ENCODE results near the gene NUDT3. TPM values are rescaled to one million over a fixed set of nuclear protein-coding genes. Genes with fewer than 3 reads are reported as not detected.

The NUDT3 gene
- polyA plus RNA-seq, 6 donors from 2014 or later = 12.6 to 15.5 (median 14.0) TPM

GRCh38 chr6:34240329-34241248, 151.9 kb downstream of the NUDT3 start:
- no peak for ATAC-seq (ENCODE audit: low read depth in 2 of 2)
- H3K36me3 Mint-ChIP-seq = peaks cover 0 to 4% of the 10 kb centered on the region in 2 donors
- no peaks in the 10 kb centered on the region for H3K9me3 Mint-ChIP-seq
- H3K27me3 Mint-ChIP-seq = no peaks in the 10 kb centered on the region
- peaks cover 28 to 59% (median 48%) of the 10 kb centered on the region in 3 donors for H3K4me1 Mint-ChIP-seq
- peak overlapping the region in 2 of 6 donors; percentile 11 to 89 for H3K27ac Mint-ChIP-seq
- DNase-seq = no peak
- peak overlapping the region in 1 of 8 donors; percentile 70 for H3K4me3 Mint-ChIP-seq

GRCh38 chr6:34239893-34240292, 152.6 kb downstream of the NUDT3 start:
- Mint-ChIP-seq H3K27me3 (no peaks in the 10 kb centered on the region), H3K27ac (peak overlapping the region in 2 of 6 donors; percentile 22 to 81), H3K4me1 (peaks cover 25 to 54% (median 41%) of the 10 kb centered on the region in 3 donors), H3K9me3 (no peaks in the 10 kb centered on the region), H3K36me3 (peaks cover 0 to 4% of the 10 kb centered on the region in 2 donors), H3K4me3 (peak overlapping the region in 1 of 8 donors; percentile 70)
- DNase-seq = no peak
- no peak for ATAC-seq (ENCODE audit: low read depth in 2 of 2)

- peak overlapping the region in 3 of 6 donors; percentile 22 to 92 (median 81) for H3K27ac Mint-ChIP-seq
- H3K36me3 Mint-ChIP-seq = peaks cover 0 to 4% of the 10 kb centered on the region in 2 donors
- no peaks in the 10 kb centered on the region for H3K27me3 Mint-ChIP-seq
- H3K4me3 Mint-ChIP-seq = peak overlapping the region in 6 of 8 donors; percentile 24 to 89 (median 62)
- no peak for ATAC-seq (ENCODE audit: low read depth in 2 of 2)
- no peak for DNase-seq
- peaks cover 25 to 55% (median 42%) of the 10 kb centered on the region in 3 donors for H3K4me1 Mint-ChIP-seq
- no peaks in the 10 kb centered on the region for H3K9me3 Mint-ChIP-seq
Measured at GRCh38 chr6:34239500-34239825, 153.0 kb downstream of the NUDT3 start.

- peaks cover 0 to 4% of the 10 kb centered on the region in 2 donors for H3K36me3 Mint-ChIP-seq
- H3K27me3 Mint-ChIP-seq = no peaks in the 10 kb centered on the region
- ATAC-seq (ENCODE audit: low read depth in 2 of 2) (no peak), DNase-seq (no peak)
- H3K4me3 Mint-ChIP-seq = peak overlapping the region; percentile 60 to 91 (median 82)
- peak overlapping the region in 5 of 6 donors; percentile 24 to 92 (median 83) for H3K27ac Mint-ChIP-seq
- H3K4me1 Mint-ChIP-seq = peaks cover 25 to 60% (median 46%) of the 10 kb centered on the region in 3 donors
- H3K9me3 Mint-ChIP-seq = no peaks in the 10 kb centered on the region
Measured at GRCh38 chr6:34238585-34239499, 153.6 kb downstream of the NUDT3 start.

- Mint-ChIP-seq H3K4me3 (peak overlapping the region; percentile 70 to 93 (median 84)), H3K9me3 (no peaks in the 10 kb centered on the region), H3K4me1 (peaks cover 25 to 60% (median 40%) of the 10 kb centered on the region in 3 donors), H3K27ac (peak overlapping the region; percentile 53 to 96 (median 82)), H3K36me3 (peaks cover 0 to 4% of the 10 kb centered on the region in 2 donors), H3K27me3 (no peaks in the 10 kb centered on the region)
- ATAC-seq (ENCODE audit: low read depth in 2 of 2) (peak; percentile 5 to 6), DNase-seq (peak; percentile 70)
Measured at GRCh38 chr6:34237722-34238584, 154.5 kb downstream of the NUDT3 start.

- ATAC-seq (ENCODE audit: low read depth in 2 of 2) = peak; percentile 3 to 4
Measured at GRCh38 chr6:34237316-34237721, 155.2 kb downstream of the NUDT3 start.

GRCh38 chr6:34236443-34237315, 155.8 kb downstream of the NUDT3 start, which contains the start of gene HMGA1:
Gene HMGA1, plus strand, starts transcription at chr6:34236873. Its CDS starts 3,908 bp downstream, at chr6:34240781.
- Mint-ChIP-seq H3K27me3 (no peaks in the 10 kb centered on the region), H3K4me1 (peaks cover 25 to 54% (median 34%) of the 10 kb centered on the region in 3 donors), H3K27ac (peak within 1 kb of the TSS; percentile 96 to 99 (median 98)), H3K9me3 (no peaks in the 10 kb centered on the region), H3K4me3 (peak within 1 kb of the TSS; percentile 87 to 96 (median 93)), H3K36me3 (peaks cover 0 to 4% of the 10 kb centered on the region in 2 donors)
- DNase-seq = peak; percentile 90
- ATAC-seq (ENCODE audit: low read depth in 2 of 2) = peak; percentile 78 to 79

More at GRCh38 chr6:34237316-34237721, 155.2 kb downstream of the NUDT3 start:
- Mint-ChIP-seq H3K9me3 (no peaks in the 10 kb centered on the region), H3K27me3 (no peaks in the 10 kb centered on the region), H3K4me3 (peak overlapping the region in 3 of 8 donors; percentile 89 to 94 (median 92)), H3K36me3 (peaks cover 0 to 4% of the 10 kb centered on the region in 2 donors), H3K27ac (peak overlapping the region in 1 of 6 donors; percentile 97), H3K4me1 (peaks cover 25 to 60% (median 34%) of the 10 kb centered on the region in 3 donors)
- no peak for DNase-seq

GRCh38 chr6:34236131-34236442, 156.4 kb downstream of the NUDT3 start:
- DNase-seq = peak; percentile 59
- no peaks in the 10 kb centered on the region for H3K9me3 Mint-ChIP-seq
- H3K27me3 Mint-ChIP-seq = no peaks in the 10 kb centered on the region
- H3K4me1 Mint-ChIP-seq = peaks cover 25 to 48% (median 35%) of the 10 kb centered on the region in 3 donors
- H3K36me3 Mint-ChIP-seq = peaks cover 0 to 2% of the 10 kb centered on the region in 2 donors
- H3K27ac Mint-ChIP-seq = peak overlapping the region; percentile 96 to 99 (median 98)
- ATAC-seq (ENCODE audit: low read depth in 2 of 2) = peak; percentile 29 to 30
- H3K4me3 Mint-ChIP-seq = peak overlapping the region; percentile 87 to 96 (median 93)

GRCh38 chr6:34235307-34236130, 156.9 kb downstream of the NUDT3 start:
- Mint-ChIP-seq H3K4me3 (peak overlapping the region; percentile 87 to 96 (median 93)), H3K9me3 (no peaks in the 10 kb centered on the region), H3K36me3 (no peaks in the 10 kb centered on the region), H3K27ac (peak overlapping the region; percentile 96 to 99 (median 98)), H3K27me3 (no peaks in the 10 kb centered on the region), H3K4me1 (peaks cover 29 to 46% (median 41%) of the 10 kb centered on the region in 3 donors)
- DNase-seq = peak; percentile 70
- ATAC-seq (ENCODE audit: low read depth in 2 of 2) = peak; percentile 20

- Mint-ChIP-seq H3K27ac (peak overlapping the region in 5 of 6 donors; percentile 61 to 92 (median 83)), H3K9me3 (no peaks in the 10 kb centered on the region), H3K4me1 (peaks cover 26 to 41% (median 38%) of the 10 kb centered on the region in 3 donors), H3K4me3 (peak overlapping the region; percentile 54 to 76 (median 64)), H3K36me3 (no peaks in the 10 kb centered on the region), H3K27me3 (no peaks in the 10 kb centered on the region)
- ATAC-seq (ENCODE audit: low read depth in 2 of 2) = no peak
- no peak for DNase-seq
Measured at GRCh38 chr6:34234667-34235306, 157.7 kb downstream of the NUDT3 start.

Measured in naive B cell (primary cell).